NCI-H82 treated with DMSO at 0.1 percent for 48 hours (cell line): ENCODE results near the gene C12orf57.

Source experiments
- DNase-seq: peaks from one replicate; lab custom pipeline; 2025; ENCODE audit not compliant: unreplicated experiment; lab: John Stamatoyannopoulos, UW

C12orf57 gene

GRCh38 chr12:6936636-6937480 lies 7.0 kb upstream of the C12orf57 start:
- DNase-seq = no peak

GRCh38 chr12:6937481-6938352 lies 6.1 kb upstream of the C12orf57 start:
- peak; percentile 91 for DNase-seq

- DNase-seq = no peak
Measured at GRCh38 chr12:6938353-6939190, 5.2 kb upstream of the C12orf57 start.

- DNase-seq = no peak
Measured at GRCh38 chr12:6939191-6939540, 4.7 kb upstream of the C12orf57 start.

- DNase-seq = no peak
Measured at GRCh38 chr12:6941267-6941666, 2.6 kb upstream of the C12orf57 start.

- no peak for DNase-seq
Measured at GRCh38 chr12:6941782-6942181, 2.0 kb upstream of the C12orf57 start.

GRCh38 chr12:6942331-6942665 lies 1.5 kb upstream of the C12orf57 start:
- no peak for DNase-seq

GRCh38 chr12:6943389-6943721 lies 467 bp upstream of the C12orf57 start:
- DNase-seq = peak; percentile 96

GRCh38 chr12:6944381-6945186 lies 762 bp downstream of the C12orf57 start:
- DNase-seq = peak; percentile 88

GRCh38 chr12:6945613-6946012 lies 1.8 kb downstream of the C12orf57 start:
- no peak for DNase-seq

GRCh38 chr12:6946033-6946919 lies 2.5 kb downstream of the C12orf57 start:
- DNase-seq = peak; percentile 89

- DNase-seq = no peak
Measured at GRCh38 chr12:6946920-6947374, 3.1 kb downstream of the C12orf57 start.

GRCh38 chr12:6947615-6948014 lies 3.8 kb downstream of the C12orf57 start:
- no peak for DNase-seq

GRCh38 chr12:6948873-6949594 lies 5.2 kb downstream of the C12orf57 start:
- no peak for DNase-seq

GRCh38 chr12:6950401-6950801 lies 6.6 kb downstream of the C12orf57 start:
- no peak for DNase-seq

- no peak for DNase-seq
Measured at GRCh38 chr12:6950811-6951540, 7.2 kb downstream of the C12orf57 start, which contains the start of gene PTPN6. TSS of gene PTPN6 (plus strand) at chr12:6951356. CDS start at chr12:6951513, 157 bp downstream.

GRCh38 chr12:6951551-6952120 lies 7.8 kb downstream of the C12orf57 start:
- no peak for DNase-seq
